ENCODE results near the gene LCMT1. TPM values are rescaled to one million over a fixed set of nuclear protein-coding genes. Genes with fewer than 3 reads are reported as not detected.
"Not testable (repeated sequence)": the region's sequence is repeated elsewhere in the genome, so short reads cannot be mapped to it uniquely, and the experiment has no call there.

The LCMT1 gene
- total RNA-seq, 4 donors from 2014 or later = 26.8 to 42.6 (median 29.8) TPM

GRCh38 chr16:25157271-25157875 is 45.8 kb downstream of the LCMT1 start:
- peak; percentile 35 to 56 for DNase-seq
- Histone ChIP-seq H3K36me3 (peaks cover 6 to 7% of the 10 kb centered on the region in 2 donors), H3K27ac (no peak overlapping the region), H3K9me3 (no peaks in the 10 kb centered on the region), H3K27me3 (no peaks in the 10 kb centered on the region), H3K4me1 (peaks cover 4 to 11% of the 10 kb centered on the region in 2 donors), H3K4me3 (replicated peaks in 1 of 3) (no peak overlapping the region)
- 45 to 57% methylated on average over 8 of the region's 8 CpGs for WGBS, 2 donors
- TF ChIP-seq CTCF (IDR thresholded peaks at IDR 0.05) (no peak), POLR2A (IDR thresholded peaks at IDR 0.05) (no peak)
- intact Hi-C loops (cut with DNase I) = no loop called here

GRCh38 chr16:25158401-25158800 is 46.9 kb downstream of the LCMT1 start:
- peaks cover 7 to 13% of the 10 kb centered on the region in 2 donors for H3K36me3 ChIP-seq

GRCh38 chr16:25161753-25162367 is 50.3 kb downstream of the LCMT1 start:
- TF ChIP-seq POLR2A (IDR thresholded peaks at IDR 0.05) (no peak), CTCF (IDR thresholded peaks at IDR 0.05) (no peak)
- H3K36me3 ChIP-seq = peaks cover 35 to 39% of the 10 kb centered on the region in 2 donors
- peaks cover 4 to 11% of the 10 kb centered on the region in 2 donors for H3K4me1 ChIP-seq
- no peak overlapping the region for H3K4me3 ChIP-seq (replicated peaks in 1 of 3)
- whole genome bisulfite sequencing, 2 donors = 97% methylated on average over 5 of the region's 5 CpGs
- intact Hi-C loops (cut with DNase I) = no loop called here
- no peaks in the 10 kb centered on the region for H3K27me3 ChIP-seq
- DNase-seq = no peak
- no peaks in the 10 kb centered on the region for H3K9me3 ChIP-seq
- H3K27ac ChIP-seq = no peak overlapping the region

More at GRCh38 chr16:25158401-25158800, 46.9 kb downstream of the LCMT1 start:
- intact Hi-C loops (cut with DNase I) = no loop called here
- Histone ChIP-seq H3K27me3 (no peaks in the 10 kb centered on the region), H3K4me1 (peaks cover 4 to 11% of the 10 kb centered on the region in 2 donors), H3K4me3 (replicated peaks in 1 of 3) (no peak overlapping the region), H3K27ac (no peak overlapping the region), H3K9me3 (no peaks in the 10 kb centered on the region)
- 77 to 83% methylated on average over 5 of the region's 5 CpGs for WGBS, 2 donors
- no peak for DNase-seq
- TF ChIP-seq CTCF (IDR thresholded peaks at IDR 0.05) (no peak), POLR2A (IDR thresholded peaks at IDR 0.05) (no peak)

GRCh38 chr16:25163683-25164082 is 52.1 kb downstream of the LCMT1 start:
- Histone ChIP-seq H3K27me3 (no peaks in the 10 kb centered on the region), H3K4me3 (replicated peaks in 1 of 3) (no peak overlapping the region), H3K4me1 (no peaks in the 10 kb centered on the region), H3K27ac (no peak overlapping the region), H3K9me3 (no peaks in the 10 kb centered on the region), H3K36me3 (peaks cover 40 to 48% of the 10 kb centered on the region in 2 donors)
- DNase-seq = no peak
- intact Hi-C loops (cut with DNase I) = no loop called here
- TF ChIP-seq POLR2A (IDR thresholded peaks at IDR 0.05) (no peak), CTCF (IDR thresholded peaks at IDR 0.05) (no peak)
- whole genome bisulfite sequencing, 2 donors = 95 to 97% methylated on average over 1 of the region's 1 CpG

- TF ChIP-seq POLR2A (IDR thresholded peaks at IDR 0.05) (no peak), CTCF (IDR thresholded peaks at IDR 0.05) (no peak)
Observed at GRCh38 chr16:25165284-25165683, 53.7 kb downstream of the LCMT1 start.

GRCh38 chr16:25167920-25168319 is 56.4 kb downstream of the LCMT1 start:
- intact Hi-C loops (cut with DNase I); DNase-seq; H3K9me3 ChIP-seq; H3K27me3 ChIP-seq; H3K27ac ChIP-seq; H3K4me1 ChIP-seq; H3K4me3 ChIP-seq (replicated peaks in 1 of 3): not testable (repeated sequence)
- WGBS, 2 donors = 95 to 96% methylated on average over 9 of the region's 9 CpGs
- H3K36me3 ChIP-seq = peaks cover 58 to 76% of the 10 kb centered on the region in 2 donors

More at GRCh38 chr16:25165284-25165683, 53.7 kb downstream of the LCMT1 start:
- intact Hi-C loops (cut with DNase I) = no loop called here
- H3K9me3 ChIP-seq = no peaks in the 10 kb centered on the region
- peaks cover 51 to 62% of the 10 kb centered on the region in 2 donors for H3K36me3 ChIP-seq
- no peak overlapping the region for H3K27ac ChIP-seq
- H3K4me3 ChIP-seq (replicated peaks in 1 of 3) = no peak overlapping the region
- no peaks in the 10 kb centered on the region for H3K4me1 ChIP-seq
- H3K27me3 ChIP-seq = no peaks in the 10 kb centered on the region
- no peak for DNase-seq
- 78 to 79% methylated on average over 5 of the region's 5 CpGs for WGBS, 2 donors

Data from thyroid gland (tissue), 4 donors.